K562 (cell line): ENCODE results near the gene S100A8. TPM values are rescaled to one million over a fixed set of nuclear protein-coding genes. Genes with fewer than 3 reads are reported as not detected.

Experiments used
- ATAC-seq: fragments of 200-7000 bp; cut with Tn5 transposase; 3 replicates; pipeline ENCODE4 v1.9.1; 2020; ENCODE audit warnings: moderate library complexity
- BruUV-seq: library from RNA; stranded (reverse); fragments of 400-500 nt; replicated peaks from 2 replicates; lab custom pipeline; 2021; lab: Mats Ljungman, UMichigan
- CTCF ChIA-PET: fragments of 300-600 bp; formaldehyde crosslinking; extraction: SDS; loops from one replicate; lab custom pipeline; 2021; ENCODE audit warnings: low intra/inter-chr PET ratio; lab: Yijun Ruan, JAX
- POLR2A ChIA-PET: fragments of 300-600, 350-650 bp; sonication (Branson Sonifier 250); formaldehyde crosslinking; extraction: SDS; loops from one replicate; lab custom pipeline; 2021; ENCODE audit warnings: antibody characterized with exemption, inconsistent platforms; lab: Yijun Ruan, JAX
- DNase-seq, 4 experiments: peaks; one replicate each; pipeline versions ENCODE4 v3.0.0 to v3.0.0-alpha.2; 2011 to 2018; ENCODE audit warnings: low spot score in 3 of 4, mixed read lengths in 3 of 4; ENCODE audit errors: extremely low read depth in 1 of 4
- FAIRE-seq: peaks from 2 replicates; lab custom pipeline; 2011; peaks lifted over from hg19 to GRCh38; lab: Jason Lieb, UNC
- H2AFZ ChIP-seq: 2 replicates; pipeline ENCODE4 v1.6.0; 2011; ENCODE audit warnings: low read depth, low read length, control low read depth, inconsistent platforms
- H3K27ac ChIP-seq: fragments of 200-600 bp; 3 replicates; pipeline ENCODE4 v1.8.0; 2011; ENCODE audit warnings: low read depth, mild to moderate bottlenecking, control low read depth, inconsistent platforms, low read length, moderate library complexity, mixed read lengths; ENCODE audit errors: extremely low read depth
- H3K27me3 ChIP-seq, 2 experiments: fragments of 300-600 bp in 1 of 2; 2 replicates in 1 of 2; 3 replicates in 1 of 2; pipeline versions ENCODE4 v1.6.0 to v1.8.0; 2011; ENCODE audit warnings: inconsistent platforms in 2 of 2, low read length in 2 of 2, mild to moderate bottlenecking in 1 of 2, mixed read lengths in 1 of 2, moderate library complexity in 1 of 2; ENCODE audit not compliant: control insufficient read depth in 2 of 2, insufficient read depth in 2 of 2
- H3K36me3 ChIP-seq: fragments of 300-600 bp; 3 replicates; pipeline ENCODE4 v1.8.0; 2011; ENCODE audit warnings: mild to moderate bottlenecking, low read length, inconsistent platforms; ENCODE audit not compliant: control insufficient read depth, insufficient read depth
- H3K4me1 ChIP-seq, 2 experiments: fragments of 200-600 bp in 1 of 2; replicated peaks in 1 of 2; 2 replicates in 1 of 2; 3 replicates in 1 of 2; pipeline versions ENCODE4 v1.5.1 to v1.8.0; 2011; ENCODE audit warnings: inconsistent platforms in 2 of 2, low read length in 2 of 2, mild to moderate bottlenecking in 1 of 2, mixed read lengths in 1 of 2, moderate library complexity in 1 of 2; ENCODE audit not compliant: control insufficient read depth in 2 of 2, insufficient read depth in 2 of 2
- H3K4me2 ChIP-seq: 2 replicates; pipeline ENCODE4 v1.6.1; 2011; ENCODE audit warnings: low read length, control low read depth, inconsistent platforms, mixed read lengths; ENCODE audit not compliant: insufficient read depth
- H3K4me3 ChIP-seq: fragments of 200-600 bp; sonication (generic), shearing (Covaris generic); 2 replicates; pipeline ENCODE4 v1.5.1; 2016; ENCODE audit warnings: control low read depth, inconsistent platforms
- H3K79me2 ChIP-seq: fragments of 200-600 bp; 3 replicates; pipeline ENCODE4 v1.8.0; 2011; ENCODE audit warnings: low read length, inconsistent platforms; ENCODE audit not compliant: control insufficient read depth, insufficient read depth
- H3K9ac ChIP-seq, 2 experiments: 2 replicates each; pipeline versions ENCODE4 v1.6.0 to v1.6.1; 2011; ENCODE audit warnings: low read depth in 2 of 2, low read length in 2 of 2, control low read depth in 1 of 2, inconsistent platforms in 1 of 2, mild to moderate bottlenecking in 1 of 2, mixed read lengths in 1 of 2; ENCODE audit not compliant: insufficient read depth in 1 of 2
- H3K9me1 ChIP-seq: one replicate; pipeline ENCODE4 v1.6.0; 2011; ENCODE audit warnings: inconsistent platforms, mild to moderate bottlenecking, low read length, moderate library complexity; ENCODE audit not compliant: control insufficient read depth, insufficient read depth
- H3K9me3 ChIP-seq: replicated peaks from 2 replicates; pipeline ENCODE4 v1.5.1; 2011; ENCODE audit warnings: low read depth, low read length, inconsistent platforms; ENCODE audit not compliant: control insufficient read depth, insufficient read depth
- H4K20me1 ChIP-seq: replicated peaks from 2 replicates; pipeline ENCODE4 v1.6.1; 2011; ENCODE audit warnings: low read length, inconsistent platforms, mixed read lengths; ENCODE audit not compliant: control insufficient read depth, insufficient read depth
- AFF1 ChIP-seq, 2 experiments: fragments of 450-650 bp; IDR thresholded peaks; 2 replicates each; pipeline ENCODE4 v1.6.1; 2018; ENCODE audit warnings: mild to moderate bottlenecking in 2 of 2, low read depth in 1 of 2; ENCODE audit not compliant: partially characterized antibody in 2 of 2
- C11orf30 ChIP-seq: fragments of 450-650 bp; IDR thresholded peaks from 2 replicates; pipeline ENCODE4 v1.6.1; 2016; ENCODE audit warnings: low read depth, mild to moderate bottlenecking
- CBX3 ChIP-seq, 2 experiments: IDR thresholded peaks; 1 replicate in 1 of 2; 2 replicates in 1 of 2; pipeline ENCODE4 v1.6.1; 2012; ENCODE audit warnings: inconsistent platforms in 2 of 2, low read length in 2 of 2, borderline replicate concordance in 1 of 2, control low read depth in 1 of 2
- E2F6 ChIP-seq, 2 experiments: IDR thresholded peaks; 2 replicates each; pipeline ENCODE4 v1.6.1; 2011; ENCODE audit warnings: borderline replicate concordance in 1 of 2, control low read depth in 1 of 2, low read depth in 1 of 2, low read length in 1 of 2, mild to moderate bottlenecking in 1 of 2, mixed read lengths in 1 of 2, moderate library complexity in 1 of 2; ENCODE audit not compliant: insufficient read depth in 1 of 2, insufficient read length in 1 of 2, poor library complexity in 1 of 2, severe bottlenecking in 1 of 2; ENCODE audit errors: extremely low read depth in 1 of 2
- GTF2B ChIP-seq: IDR thresholded peaks from 2 replicates; pipeline ENCODE4 v1.6.1; 2011; ENCODE audit not compliant: insufficient read length; ENCODE audit errors: extremely low read depth
- HDGF ChIP-seq: fragments of 450-650 bp; IDR thresholded peaks from 2 replicates; pipeline ENCODE4 v1.6.1; 2016
- IFI16 ChIP-seq: fragments of 250-450 bp; sonication (Bioruptor Pico); IDR thresholded peaks from 2 replicates; pipeline ENCODE4 v2.1.2; 2022; ENCODE audit warnings: mild to moderate bottlenecking, inconsistent platforms
- KLF10 ChIP-seq: fragments of 250-450 bp; sonication (Bioruptor Pico); IDR thresholded peaks from 2 replicates; pipeline ENCODE4 v1.6.1; 2021; ENCODE audit warnings: matching md5 sums
- NFXL1 ChIP-seq: fragments of 450-650 bp; formaldehyde crosslinking; IDR thresholded peaks from 2 replicates; pipeline ENCODE4 v1.4.0; 2021; ENCODE audit warnings: mild to moderate bottlenecking
- NR4A1 ChIP-seq, 2 experiments: fragments of 250-450 bp in 1 of 2; fragments of 450-650 bp in 1 of 2; sonication (Bioruptor Pico) in 1 of 2; IDR thresholded peaks; 2 replicates each; pipeline versions ENCODE4 v1.4.0 to v1.6.1; 2016 to 2020; ENCODE audit warnings: mild to moderate bottlenecking in 2 of 2, missing compliant biosample characterization in 1 of 2, missing genetic modification characterization in 1 of 2, moderate library complexity in 1 of 2
- PKNOX1 ChIP-seq: fragments of 450-650 bp; IDR thresholded peaks from 2 replicates; pipeline ENCODE4 v1.6.1; 2016
- POLR3G ChIP-seq: IDR thresholded peaks from 2 replicates; pipeline ENCODE4 v1.6.1; 2011; ENCODE audit not compliant: insufficient read length, insufficient replicate concordance; ENCODE audit errors: extremely low read depth
- ZFX ChIP-seq: sonication (generic); formaldehyde crosslinking; IDR thresholded peaks from 2 replicates; pipeline ENCODE4 v1.8.0; 2022; ENCODE audit warnings: mild to moderate bottlenecking, missing genetic modification reagents, moderate library complexity
- ZNF253 ChIP-seq: fragments of 250-450 bp; sonication (Bioruptor Pico); conservative IDR thresholded peaks from 2 replicates; pipeline ENCODE4 v1.6.1; 2021; ENCODE audit warnings: mild to moderate bottlenecking
- ZNF76 ChIP-seq: fragments of 250-450 bp; sonication (Bioruptor Pico); IDR thresholded peaks from 2 replicates; pipeline ENCODE4 v1.4.0; 2020; ENCODE audit warnings: mild to moderate bottlenecking, moderate library complexity, borderline replicate concordance
- WGBS: fragments of 100-300 bp; shearing (Covaris generic); methylation state at CpG from one replicate; pipeline ENCODE4 v1.1.6; 2016; ENCODE audit warnings: low coverage, mixed read lengths; ENCODE audit not compliant: insufficient coverage; ENCODE audit errors: missing lambda C conversion rate; 5-methylcytosine and 5-hydroxymethylcytosine counted together
- in situ Hi-C: fragments of 300-500 bp; cut with MboI; formaldehyde crosslinking; loops from 4 replicates; pipeline ENCODE4 v1.15.0; 2018; ENCODE audit warnings: inconsistent platforms, mixed read lengths
- intact Hi-C: fragments of 100-400 bp; cut with micrococcal nuclease; formaldehyde crosslinking; loops from 2 replicates; pipeline ENCODE4 v1.14.2; 2022
- polyA plus RNA-seq, 8 experiments: library from polyadenylated mRNA; depleted of rRNA in 4 of 8; stranded (reverse) in 5 of 8; unstranded in 3 of 8; fragments of >200 nt; fragmentation: Nextera tagmentation in 2 of 8; fragmentation: Illumina TruSeq in 1 of 8; extraction: Ambion mirVana in 2 of 8; extraction: Trizol in 1 of 8; gene quantifications; 2 replicates each; pipeline versions ENCODE4 v1.2.1 to v1.2.3, GENCODE V29; 2011 to 2014; ENCODE audit warnings: inconsistent platforms in 1 of 8, missing spikeins in 1 of 8
- total RNA-seq, 7 experiments: library from RNA; depleted of rRNA in 6 of 7; stranded (reverse); fragments of >200 nt in 6 of 7; fragmentation: Illumina TruSeq in 2 of 7; extraction: Trizol in 2 of 7; gene quantifications; 2 replicates each; pipeline versions ENCODE4 v1.2.1 to v1.2.3, GENCODE V29; 2011 to 2021; ENCODE audit warnings: low replicate concordance in 1 of 7

The S100A8 gene
- total and polyA plus RNA-seq, 9 of the 15 experiments (the other 6 are each of a cell fraction or from before 2014, with no cell fraction given) = 0.15 to 0.60 TPM; not detected in 7

- DNase-seq = no peak
- CTCF ChIA-PET = no interaction called here
- Histone ChIP-seq H3K4me3 (no peak overlapping the region), H3K27ac (no peak overlapping the region), H3K9me1 (no peaks in the 10 kb centered on the region), H3K36me3 (no peaks in the 10 kb centered on the region), H4K20me1 (0 out of 2 replicates have a peak, but pooled peaks cover 4% of the 10 kb centered on the region), H3K27me3 (peaks cover 8 to 33% of the 10 kb centered on the region in 2 experiments; a peak in 3 of 5 replicates), H3K4me1 (no peaks in the 10 kb centered on the region; a peak in 1 of 5 replicates), H2AFZ (no peak overlapping the region), H3K9ac (no peak overlapping the region), H3K9me3 (no peaks in the 10 kb centered on the region), H3K4me2 (no peak overlapping the region), H3K79me2 (no peaks in the 10 kb centered on the region)
- POLR2A ChIA-PET = no interaction called here
- 34% methylated on average over 7 of the region's 7 CpGs for WGBS
- no peak for ATAC-seq
- no TSS peak for BruUV-seq
- intact Hi-C loops (no loop called here), in situ Hi-C loops (no loop called here)
- no peak for FAIRE-seq
- no peak for TF ChIP-seq HDGF
- TF ChIP-seq NR4A1 (CRISPR knock-in tag; IDR thresholded peaks at IDR 0.05) = no peak
- TF ChIP-seq NR4A1 (tag; IDR thresholded peaks at IDR 0.05) = no peak
- no peak for TF ChIP-seq AFF1 (IDR thresholded peaks at IDR 0.05; ENCODE audit: low read depth in 1 of 2, partially characterized antibody in 2 of 2)
- no peak for TF ChIP-seq KLF10
- no peak for TF ChIP-seq ZNF253 (CRISPR knock-in tag)
- no peak for TF ChIP-seq PKNOX1
- no peak for TF ChIP-seq C11orf30
- no peak for TF ChIP-seq ZFX (CRISPR knock-in tag)
- no peak for TF ChIP-seq GTF2B
- TF ChIP-seq NFXL1 (CRISPR knock-in tag) = no peak
- TF ChIP-seq CBX3 (IDR thresholded peaks at IDR 0.05; ENCODE audit: borderline replicate concordance in 1 of 2, low read length in 2 of 2) = no peak
- no peak for TF ChIP-seq E2F6 (IDR thresholded peaks at IDR 0.05; ENCODE audit: borderline replicate concordance in 1 of 2, extremely low read depth in 1 of 2, insufficient read depth in 1 of 2, insufficient read length in 1 of 2, low read depth in 1 of 2, low read length in 1 of 2, poor library complexity in 1 of 2, severe bottlenecking in 1 of 2)
- no peak for TF ChIP-seq POLR3G
- TF ChIP-seq ZNF76 (CRISPR knock-in tag) = no peak
- TF ChIP-seq IFI16 (CRISPR knock-in tag) = no peak
Measured at GRCh38 chr1:153404086-153404635, 13.3 kb upstream of the S100A8 start.
